HEK293 (cell line): ENCODE data around the gene TTC34.
"Not testable (repeated sequence)": the region's sequence is repeated elsewhere in the genome, so short reads cannot be mapped to it uniquely, and the experiment has no call there.

Source experiments
- CTCF ChIA-PET: fragments of 350-600 bp; formaldehyde crosslinking; extraction: SDS; loops from one replicate; lab custom pipeline; 2021; ENCODE audit warnings: antibody characterized with exemption; lab: Yijun Ruan, JAX
- POLR2A ChIA-PET: fragments of 300-600 bp; formaldehyde crosslinking; extraction: SDS; loops from one replicate; lab custom pipeline; 2020; ENCODE audit warnings: antibody characterized with exemption, inconsistent platforms; lab: Yijun Ruan, JAX
- H3K27ac ChIP-seq: fragments of 200-500 bp; sonication (Bioruptor generic); 2 replicates; pipeline ENCODE4 v1.5.1; 2014; ENCODE audit warnings: low read depth, low read length, control low read depth, inconsistent platforms; ENCODE audit errors: extremely low read depth
- H3K36me3 ChIP-seq, 2 experiments: fragments of 200-500 bp in 1 of 2; sonication (Bioruptor generic) in 1 of 2; 1 replicate in 1 of 2; 2 replicates in 1 of 2; pipeline ENCODE4 v1.5.1; 2014 to 2017; ENCODE audit warnings: inconsistent platforms in 2 of 2, low read length in 2 of 2; ENCODE audit not compliant: control insufficient read depth in 2 of 2, insufficient read depth in 1 of 2
- H3K4me1 ChIP-seq: fragments of 200-500 bp; sonication (Bioruptor generic); 2 replicates; pipeline ENCODE4 v1.5.1; 2014; ENCODE audit warnings: mild to moderate bottlenecking, low read length, inconsistent platforms; ENCODE audit not compliant: control insufficient read depth, insufficient read depth
- H3K4me3 ChIP-seq: 2 replicates; pipeline ENCODE4 v1.5.1; 2011; ENCODE audit warnings: low read depth, mild to moderate bottlenecking, control low read depth, low read length, moderate library complexity
- H3K9me3 ChIP-seq: fragments of 200-500 bp; sonication (Bioruptor generic); 2 replicates; pipeline ENCODE4 v1.5.1; 2014; ENCODE audit warnings: low read depth, low read length, inconsistent platforms; ENCODE audit not compliant: control insufficient read depth, insufficient read depth
- GFI1B ChIP-seq: fragments of 450-650 bp; formaldehyde crosslinking; IDR thresholded peaks from 2 replicates; pipeline ENCODE4 v1.5.1; 2016; ENCODE audit warnings: missing biosample characterization, missing genetic modification characterization
- HOXA7 ChIP-seq: sonication (generic); formaldehyde crosslinking; IDR thresholded peaks from 2 replicates; pipeline ENCODE4 v1.8.1; 2022; ENCODE audit warnings: missing genetic modification reagents, borderline replicate concordance
- IKZF3 ChIP-seq: fragments of 450-650 bp; IDR thresholded peaks from 2 replicates; pipeline ENCODE4 v1.5.0; 2018; ENCODE audit warnings: missing biosample characterization, mild to moderate bottlenecking, missing genetic modification characterization, moderate library complexity
- KLF10 ChIP-seq: fragments of 450-650 bp; IDR thresholded peaks from 2 replicates; pipeline ENCODE4 v1.5.1; 2018; ENCODE audit warnings: missing biosample characterization, mild to moderate bottlenecking, missing genetic modification characterization
- RBAK ChIP-seq: fragments of 450-650 bp; formaldehyde crosslinking; IDR thresholded peaks from 2 replicates; pipeline ENCODE4 v1.5.1; 2016; ENCODE audit warnings: missing biosample characterization, missing genetic modification characterization
- SCRT2 ChIP-seq: fragments of 450-650 bp; formaldehyde crosslinking; IDR thresholded peaks from 2 replicates; pipeline ENCODE4 v1.5.1; 2016; ENCODE audit warnings: missing biosample characterization, missing genetic modification characterization
- SP3 ChIP-seq: fragments of 450-650 bp; formaldehyde crosslinking; IDR thresholded peaks from 2 replicates; pipeline ENCODE4 v1.5.1; 2016; ENCODE audit warnings: missing biosample characterization, missing genetic modification characterization
- TRIM28 ChIP-seq: IDR thresholded peaks from 2 replicates; pipeline ENCODE4 v1.6.1; 2011; ENCODE audit warnings: low read length, control low read depth, borderline replicate concordance
- TSHZ1 ChIP-seq: fragments of 450-650 bp; formaldehyde crosslinking; IDR thresholded peaks from 2 replicates; pipeline ENCODE4 v1.5.1; 2016; ENCODE audit warnings: missing biosample characterization, missing genetic modification characterization, borderline replicate concordance
- ZBTB21 ChIP-seq: fragments of 450-650 bp; formaldehyde crosslinking; IDR thresholded peaks from 2 replicates; pipeline ENCODE4 v1.5.1; 2017; ENCODE audit warnings: missing biosample characterization, missing genetic modification characterization
- ZFP3 ChIP-seq: fragments of 450-650 bp; formaldehyde crosslinking; IDR thresholded peaks from 2 replicates; pipeline ENCODE4 v1.5.1; 2016; ENCODE audit warnings: low read depth, missing biosample characterization, missing genetic modification characterization
- ZNF184 ChIP-seq: fragments of 450-650 bp; IDR thresholded peaks from 2 replicates; pipeline ENCODE4 v1.5.1; 2018; ENCODE audit warnings: missing biosample characterization, mild to moderate bottlenecking, missing genetic modification characterization
- ZNF530 ChIP-seq: fragments of 450-650 bp; formaldehyde crosslinking; IDR thresholded peaks from 2 replicates; pipeline ENCODE4 v1.5.1; 2016; ENCODE audit warnings: low read depth, missing biosample characterization, missing genetic modification characterization
- ZNF555 ChIP-seq: fragments of 450-650 bp; formaldehyde crosslinking; conservative IDR thresholded peaks from 2 replicates; pipeline ENCODE4 v1.5.1; 2017; ENCODE audit warnings: missing biosample characterization, mild to moderate bottlenecking, missing genetic modification characterization, inconsistent platforms
- ZNF596 ChIP-seq: fragments of 450-650 bp; IDR thresholded peaks from 2 replicates; pipeline ENCODE4 v1.5.0; 2018; ENCODE audit warnings: missing biosample characterization, mild to moderate bottlenecking, missing genetic modification characterization, moderate library complexity
- TF ChIP-seq, protein P1 (sequence below): fragments of 450-650 bp; formaldehyde crosslinking; IDR thresholded peaks from 2 replicates; pipeline ENCODE4 v1.5.1; 2016; ENCODE audit warnings: missing biosample characterization, missing genetic modification characterization
- TF ChIP-seq, protein P2 (sequence below): fragments of 450-650 bp; formaldehyde crosslinking; optimal IDR thresholded peaks from 2 replicates; pipeline ENCODE3; 2016; ENCODE audit warnings: missing biosample characterization, mild to moderate bottlenecking, missing genetic modification characterization

The TTC34 gene

GRCh38 chr1:2627746-2628145 lies 173.7 kb downstream of the TTC34 start:
- ChIA-PET POLR2A (interaction anchor here (0.7 kb wide), 1 partner anchor 10 kb away, joined by 3 read pairs; no protein-coding TSS in a partner anchor), CTCF (no interaction called here)
- no peaks in the 10 kb centered on the region for H3K36me3 ChIP-seq
- no peak overlapping the region for H3K4me3 ChIP-seq
- H3K27ac ChIP-seq: no peak overlapping the region
- H3K4me1 ChIP-seq: no peaks in the 10 kb centered on the region
- no peaks in the 10 kb centered on the region for H3K9me3 ChIP-seq
- no peak for TF ChIP-seq ZNF596 (tag by site-specific recombination)
- no peak for TF ChIP-seq ZNF555
- no peak for TF ChIP-seq ZNF184 (tag by site-specific recombination)
- no peak for TF ChIP-seq ZBTB21 (tag by site-specific recombination)
- no peak for TF ChIP-seq SP3 (tag by site-specific recombination)
- no peak for TF ChIP-seq TRIM28
- TF ChIP-seq, protein P1, sequence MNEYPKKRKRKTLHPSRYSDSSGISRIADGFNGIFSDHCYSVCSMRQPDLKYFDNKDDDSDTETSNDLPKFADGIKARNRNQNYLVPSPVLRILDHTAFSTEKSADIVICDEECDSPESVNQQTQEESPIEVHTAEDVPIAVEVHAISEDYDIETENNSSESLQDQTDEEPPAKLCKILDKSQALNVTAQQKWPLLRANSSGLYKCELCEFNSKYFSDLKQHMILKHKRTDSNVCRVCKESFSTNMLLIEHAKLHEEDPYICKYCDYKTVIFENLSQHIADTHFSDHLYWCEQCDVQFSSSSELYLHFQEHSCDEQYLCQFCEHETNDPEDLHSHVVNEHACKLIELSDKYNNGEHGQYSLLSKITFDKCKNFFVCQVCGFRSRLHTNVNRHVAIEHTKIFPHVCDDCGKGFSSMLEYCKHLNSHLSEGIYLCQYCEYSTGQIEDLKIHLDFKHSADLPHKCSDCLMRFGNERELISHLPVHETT: no peak
- no peak for TF ChIP-seq RBAK (tag by site-specific recombination)
- TF ChIP-seq ZNF530 (tag by site-specific recombination): no peak
- no peak for TF ChIP-seq TSHZ1 (tag by site-specific recombination)
- no peak for TF ChIP-seq KLF10
- TF ChIP-seq IKZF3 (tag by site-specific recombination): no peak
- TF ChIP-seq ZFP3 (tag by site-specific recombination): no peak
- no peak for TF ChIP-seq GFI1B (tag by site-specific recombination)
- TF ChIP-seq HOXA7 (CRISPR knock-in tag): no peak

GRCh38 chr1:2625748-2626147 lies 175.7 kb downstream of the TTC34 start:
- H3K27ac ChIP-seq, H3K9me3 ChIP-seq, H3K4me1 ChIP-seq, H3K36me3 ChIP-seq, POLR2A ChIA-PET, H3K4me3 ChIP-seq: not testable (repeated sequence)
- CTCF ChIA-PET: interaction anchor here (0.8 kb wide), 1 partner anchor 196 kb away, joined by 3 read pairs; no protein-coding TSS in a partner anchor

- TF ChIP-seq, protein P2, sequence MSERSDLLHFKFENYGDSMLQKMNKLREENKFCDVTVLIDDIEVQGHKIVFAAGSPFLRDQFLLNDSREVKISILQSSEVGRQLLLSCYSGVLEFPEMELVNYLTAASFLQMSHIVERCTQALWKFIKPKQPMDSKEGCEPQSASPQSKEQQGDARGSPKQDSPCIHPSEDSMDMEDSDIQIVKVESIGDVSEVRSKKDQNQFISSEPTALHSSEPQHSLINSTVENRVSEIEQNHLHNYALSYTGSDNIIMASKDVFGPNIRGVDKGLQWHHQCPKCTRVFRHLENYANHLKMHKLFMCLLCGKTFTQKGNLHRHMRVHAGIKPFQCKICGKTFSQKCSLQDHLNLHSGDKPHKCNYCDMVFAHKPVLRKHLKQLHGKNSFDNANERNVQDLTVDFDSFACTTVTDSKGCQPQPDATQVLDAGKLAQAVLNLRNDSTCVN: no peak
- TF ChIP-seq SCRT2 (tag by site-specific recombination): 0 out of 2 replicates have a peak, but pooled peaks have one; percentile 28
- TF ChIP-seq, all 188 proteins: peak for 1
- H3K4me3 ChIP-seq: no peak overlapping the region
- CTCF ChIA-PET: interaction anchor here (0.8 kb wide), 1 partner anchor 196 kb away, joined by 3 read pairs; no protein-coding TSS in a partner anchor
Observed at GRCh38 chr1:2625311-2625710, 176.2 kb downstream of the TTC34 start.

More at GRCh38 chr1:2625311-2625710, 176.2 kb downstream of the TTC34 start:
- Histone ChIP-seq H3K27ac (no peak overlapping the region), H3K36me3 (no peaks in the 10 kb centered on the region), H3K4me1 (no peaks in the 10 kb centered on the region), H3K9me3 (no peaks in the 10 kb centered on the region)
- POLR2A ChIA-PET: no interaction called here
